ENCODE data around the gene HNRNPH3.

The HNRNPH3 gene

GRCh38 chr10:68371604-68372003, 39.7 kb downstream of the HNRNPH3 start:
- in situ Hi-C loops (cut with HindIII; ENCODE audit: low sequenced_read_pairs): no loop called here
- DNase-seq (ENCODE audit: low read depth): no peak
- no peak for TF ChIP-seq CTCF (IDR thresholded peaks at IDR 0.05; ENCODE audit: low read depth, low read length, missing control alignments)
- H3K4me3 ChIP-seq (ENCODE audit: low read depth, low read length): no peak overlapping the region

- no peak for DNase-seq (ENCODE audit: low read depth)
- no peak overlapping the region for H3K4me3 ChIP-seq (ENCODE audit: low read depth, low read length)
- in situ Hi-C loops (cut with HindIII; ENCODE audit: low sequenced_read_pairs): no loop called here
- no peak for TF ChIP-seq CTCF (IDR thresholded peaks at IDR 0.05; ENCODE audit: low read depth, low read length, missing control alignments)
Observed at GRCh38 chr10:68385740-68386139, 53.9 kb downstream of the HNRNPH3 start.
